22Rv1 (cell line): ENCODE data around the gene PXDN.
"Not testable (repeated sequence)": the region's sequence is repeated elsewhere in the genome, so short reads cannot be mapped to it uniquely, and the experiment has no call there.

Source experiments
- H3K27ac ChIP-seq: fragments of 450-650 bp; 2 replicates; pipeline ENCODE4 v1.5.1; 2017
- CTCF ChIP-seq: fragments of 450-650 bp; IDR thresholded peaks from 2 replicates; pipeline ENCODE4 v1.5.1; 2017; ENCODE audit warnings: mild to moderate bottlenecking
- ZFX ChIP-seq: fragments of 450-650 bp; IDR thresholded peaks from 2 replicates; pipeline ENCODE4 v1.6.1; 2017; ENCODE audit warnings: antibody characterized with exemption, borderline replicate concordance

Gene PXDN

GRCh38 chr2:1718339-1719220, 25.7 kb downstream of the PXDN start:
- H3K27ac ChIP-seq: no peak overlapping the region

GRCh38 chr2:1717113-1717512, 27.2 kb downstream of the PXDN start:
- TF ChIP-seq ZFX (no peak), CTCF (no peak)
- H3K27ac ChIP-seq: no peak overlapping the region

More at GRCh38 chr2:1718339-1719220, 25.7 kb downstream of the PXDN start:
- TF ChIP-seq CTCF (no peak), ZFX (no peak)

DNA sequence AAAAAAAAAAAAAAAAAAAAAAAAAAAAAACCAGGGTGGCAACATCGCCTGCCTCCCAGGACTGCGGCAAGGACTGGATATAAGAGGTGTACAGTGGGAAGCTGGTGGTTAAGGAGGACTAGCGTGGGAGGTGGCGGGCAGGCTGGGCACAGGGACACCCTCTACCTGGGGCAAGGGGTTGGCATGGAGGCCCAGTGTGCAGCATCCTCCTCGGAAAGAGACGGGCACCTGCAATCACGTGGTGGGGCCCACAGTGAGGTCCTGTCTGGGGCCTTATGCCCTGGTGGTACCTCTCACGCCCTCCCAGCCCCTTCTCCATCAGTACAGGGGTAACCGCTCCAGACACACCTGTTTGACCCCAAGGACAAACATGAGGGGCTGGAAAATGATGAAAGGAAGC, 27.9 kb downstream of the PXDN start:
- TF ChIP-seq ZFX (no peak), CTCF (no peak)
- no peak overlapping the region for H3K27ac ChIP-seq

GRCh38 chr2:1716014-1716305, 28.4 kb downstream of the PXDN start:
- H3K27ac ChIP-seq: not testable (repeated sequence)

GRCh38 chr2:1715184-1716013, 28.9 kb downstream of the PXDN start:
- TF ChIP-seq ZFX: no peak
- no peak for TF ChIP-seq CTCF
- H3K27ac ChIP-seq: no peak overlapping the region

DNA sequence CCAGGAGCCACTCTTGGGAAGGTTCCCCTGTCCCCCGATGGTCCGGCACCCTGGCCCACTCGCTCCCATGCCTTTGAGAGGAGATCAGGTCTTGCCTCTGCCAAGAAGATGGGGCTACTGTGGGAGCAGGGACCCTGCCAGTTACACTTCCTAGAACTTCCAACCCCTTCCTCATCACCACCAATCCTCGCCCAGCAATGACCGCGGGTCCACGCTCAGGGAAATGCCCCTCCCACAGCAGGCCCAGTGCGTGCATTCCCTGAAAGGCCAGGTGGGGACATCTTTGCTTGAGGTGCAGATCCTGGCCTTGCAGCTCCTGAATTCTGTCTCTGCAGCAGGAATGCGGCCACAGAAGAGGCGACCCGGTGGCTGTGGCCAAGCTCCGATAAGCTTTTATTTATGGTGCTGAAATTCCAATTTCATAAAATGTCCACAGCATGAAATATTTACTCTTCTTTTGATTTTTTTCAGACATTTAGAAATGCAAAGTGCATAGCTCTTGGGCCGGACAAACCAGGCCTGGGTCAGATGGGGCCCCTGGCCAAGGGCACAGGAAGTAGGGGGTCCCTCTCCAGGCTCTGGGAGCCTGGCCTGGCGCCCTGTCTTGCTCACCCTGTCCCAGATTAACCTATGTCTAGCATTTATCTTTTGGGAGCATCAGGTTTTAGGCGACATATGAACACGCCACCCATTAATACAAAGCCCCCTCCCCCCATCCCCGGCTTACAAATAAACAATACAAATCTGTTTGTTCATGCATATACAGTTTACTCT, 29.8 kb downstream of the PXDN start:
- TF ChIP-seq ZFX (no peak), CTCF (no peak)

DNA sequence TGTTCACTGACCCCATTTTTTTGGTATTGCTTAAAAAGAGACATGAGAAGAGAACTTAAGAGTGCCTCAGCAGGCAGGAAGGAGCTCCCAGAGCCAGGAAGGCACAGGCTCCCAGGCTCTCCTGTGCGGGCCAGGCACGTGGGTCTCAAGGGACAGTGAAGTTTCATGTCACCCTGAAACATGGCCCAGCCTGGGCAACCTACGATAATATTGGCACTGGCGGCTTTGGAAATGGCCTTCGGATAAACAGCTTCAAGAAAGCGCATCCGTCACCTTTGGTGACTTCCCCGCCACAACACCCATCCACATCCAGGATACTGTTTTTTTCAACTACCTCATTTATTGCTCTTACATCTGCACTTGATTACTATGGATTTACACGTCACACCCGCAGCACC, 30.5 kb downstream of the PXDN start:
- no peak overlapping the region for H3K27ac ChIP-seq

More for the DNA sequence above, 29.8 kb downstream of the PXDN start:
- no peak overlapping the region for H3K27ac ChIP-seq

More for the DNA sequence above, 30.5 kb downstream of the PXDN start:
- TF ChIP-seq CTCF (no peak), ZFX (no peak)
